ENCODE results near the gene AKR1B1.

Gene AKR1B1

GRCh38 chr7:134427896-134428295 lies 31.0 kb downstream of the AKR1B1 start:
- in situ Hi-C loops (cut with MboI; ENCODE audit: low sequenced_read_pairs): loop anchor here (25.0 kb wide), 1 partner anchor 184 kb away; no protein-coding TSS in a partner anchor

DNA sequence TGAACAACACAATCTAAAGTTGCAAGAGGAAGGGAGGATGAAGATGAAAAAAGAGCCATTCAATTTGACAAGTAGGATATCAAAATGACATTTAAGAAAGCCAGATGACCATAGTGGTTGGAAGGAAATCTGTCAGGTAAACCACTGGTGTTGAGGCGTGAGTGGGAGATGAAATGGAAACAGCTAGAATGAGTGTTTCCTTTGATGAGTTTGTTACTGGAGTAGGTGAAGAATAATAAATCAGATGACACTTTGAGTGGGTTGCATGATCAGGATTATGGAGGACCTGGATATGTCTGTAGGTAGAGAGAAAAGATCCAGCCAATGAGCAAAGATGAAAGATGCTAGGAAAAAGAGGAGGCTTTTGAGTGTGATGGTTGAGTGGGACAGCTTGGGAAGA lies 33.1 kb downstream of the AKR1B1 start:
- in situ Hi-C loops (cut with MboI; ENCODE audit: low sequenced_read_pairs): loop anchor here (25.0 kb wide), 1 partner anchor 187 kb away; no protein-coding TSS in a partner anchor

GRCh38 chr7:134422638-134423037 lies 36.3 kb downstream of the AKR1B1 start:
- in situ Hi-C loops (cut with MboI; ENCODE audit: low sequenced_read_pairs): no loop called here

GRCh38 chr7:134422008-134422407 lies 36.9 kb downstream of the AKR1B1 start:
- in situ Hi-C loops (cut with MboI; ENCODE audit: low sequenced_read_pairs): no loop called here

DNA sequence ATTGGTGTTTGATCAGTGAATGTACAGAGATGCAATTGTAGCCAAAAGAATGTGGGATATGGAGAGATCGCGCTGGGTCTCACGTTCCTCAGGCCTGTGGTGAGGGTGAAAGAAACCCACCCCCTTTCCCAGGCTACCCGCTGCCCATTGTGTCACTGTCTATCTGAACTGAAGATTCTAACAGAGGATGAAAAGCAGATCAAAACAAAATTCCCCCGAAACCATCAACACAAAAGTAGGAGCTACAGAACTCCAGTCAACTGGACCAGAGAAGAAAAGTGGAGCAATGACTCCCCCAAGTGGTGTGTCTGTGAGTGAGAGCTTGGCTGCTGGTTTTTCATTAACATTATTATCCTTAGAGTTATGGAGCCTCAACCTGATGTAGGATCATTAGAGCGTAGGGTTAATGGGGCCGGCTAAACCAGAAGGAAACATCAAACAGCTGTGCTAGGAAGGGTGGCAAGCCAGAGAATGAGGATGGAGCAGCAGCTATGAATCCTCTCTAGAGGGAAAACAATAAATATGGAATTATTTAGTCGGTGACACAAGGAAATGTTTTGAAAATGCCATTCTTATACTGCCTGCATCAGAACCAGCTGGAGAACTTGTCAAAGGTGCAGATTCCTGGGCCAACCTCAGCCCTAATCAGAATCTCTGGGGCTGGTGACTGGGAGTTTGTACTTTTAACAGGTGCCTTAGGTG lies 38.3 kb downstream of the AKR1B1 start:
- in situ Hi-C loops (cut with MboI; ENCODE audit: low sequenced_read_pairs): no loop called here

- in situ Hi-C loops (cut with MboI; ENCODE audit: low sequenced_read_pairs): no loop called here
These were observed 39.0 kb downstream of the AKR1B1 start for GRCh38 chr7:134419875-134420274.

DNA sequence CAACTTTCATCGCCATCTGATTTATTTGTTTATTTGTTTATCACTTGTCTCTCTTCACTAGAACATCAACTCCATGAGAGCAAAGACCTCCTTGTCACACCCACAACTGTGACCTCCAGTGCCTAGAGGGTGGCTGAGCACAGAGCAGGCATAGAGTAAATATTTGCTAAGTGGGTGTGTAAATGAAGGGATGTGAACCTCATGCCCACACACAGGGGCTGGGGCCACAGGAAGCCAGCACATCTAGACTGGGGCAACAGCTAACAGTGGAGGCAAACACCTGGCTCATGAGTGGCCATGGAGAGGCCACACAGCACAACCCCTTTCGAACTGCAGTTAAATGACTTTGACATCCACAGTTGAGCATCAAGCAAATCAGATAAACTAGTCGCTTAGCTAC lies 39.8 kb downstream of the AKR1B1 start:
- in situ Hi-C loops (cut with MboI; ENCODE audit: low sequenced_read_pairs): no loop called here

GRCh38 chr7:134415700-134416099 lies 43.2 kb downstream of the AKR1B1 start:
- in situ Hi-C loops (cut with MboI; ENCODE audit: low sequenced_read_pairs): no loop called here

DNA sequence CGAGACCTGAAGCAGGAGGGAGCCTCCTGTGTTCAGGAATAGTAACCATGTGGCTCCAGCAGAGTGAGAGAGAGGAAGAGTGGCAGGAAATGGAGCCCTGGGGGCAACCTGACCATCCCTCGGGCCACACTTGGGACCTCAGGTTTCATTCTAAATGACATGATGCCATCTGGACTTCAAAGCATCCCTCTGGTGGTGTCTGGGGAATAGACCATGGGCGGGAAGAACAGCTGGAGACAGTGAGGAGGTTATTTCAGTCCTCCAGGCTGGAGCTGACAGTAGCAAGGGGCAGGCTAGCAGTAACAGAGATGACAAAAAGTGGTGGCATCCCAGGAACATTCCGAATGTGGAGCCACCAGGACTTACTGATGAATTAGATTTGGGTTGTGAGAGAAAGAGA lies 44.8 kb downstream of the AKR1B1 start:
- in situ Hi-C loops (cut with MboI; ENCODE audit: low sequenced_read_pairs): no loop called here

DNA sequence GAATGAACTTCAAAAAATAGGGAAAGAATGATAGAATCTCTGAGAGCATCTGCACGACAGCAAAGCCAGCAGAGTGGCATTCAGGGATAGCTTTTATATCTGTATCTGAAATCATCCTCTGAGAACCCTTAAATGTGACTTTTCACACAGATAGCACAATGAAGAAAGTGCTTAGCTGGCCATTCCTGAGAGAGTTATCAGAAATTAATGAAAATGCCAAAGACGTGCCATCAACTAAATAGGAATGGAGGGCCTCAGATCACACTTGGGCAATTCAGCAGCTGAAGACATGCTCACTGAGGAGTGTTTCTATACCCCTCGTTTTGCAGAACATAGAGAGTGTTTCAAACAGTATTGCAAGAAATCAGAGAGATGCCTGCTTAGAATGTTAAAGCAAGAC lies 51.6 kb downstream of the AKR1B1 start:
- in situ Hi-C loops (cut with MboI; ENCODE audit: low sequenced_read_pairs): no loop called here

GRCh38 chr7:134406431-134406830 lies 52.5 kb downstream of the AKR1B1 start:
- in situ Hi-C loops (cut with MboI; ENCODE audit: low sequenced_read_pairs): no loop called here

GRCh38 chr7:134405299-134405698 lies 53.6 kb downstream of the AKR1B1 start:
- in situ Hi-C loops (cut with MboI; ENCODE audit: low sequenced_read_pairs): no loop called here

- in situ Hi-C loops (cut with MboI; ENCODE audit: low sequenced_read_pairs): no loop called here
These were observed 55.8 kb downstream of the AKR1B1 start for GRCh38 chr7:134403062-134403461.

DNA sequence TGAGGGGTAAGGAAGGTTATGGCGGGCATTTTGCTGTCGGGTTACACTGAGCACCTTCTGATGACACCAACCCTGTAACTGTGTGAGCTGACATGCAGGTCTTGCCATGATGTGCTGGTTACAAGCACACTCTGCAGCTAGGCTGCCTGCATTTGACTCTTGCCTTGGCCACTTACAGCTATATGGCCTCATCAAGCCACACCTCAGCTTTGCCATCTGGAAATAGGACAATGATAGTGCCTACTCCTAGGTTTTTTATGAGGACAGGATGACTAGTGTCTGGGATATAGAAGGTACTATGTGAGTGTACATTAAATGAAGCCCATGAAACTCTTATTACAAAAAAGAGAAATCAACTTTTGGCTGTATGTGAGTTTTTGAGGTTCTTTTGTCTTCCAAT lies 58.0 kb downstream of the AKR1B1 start:
- in situ Hi-C loops (cut with MboI; ENCODE audit: low sequenced_read_pairs): no loop called here

DNA sequence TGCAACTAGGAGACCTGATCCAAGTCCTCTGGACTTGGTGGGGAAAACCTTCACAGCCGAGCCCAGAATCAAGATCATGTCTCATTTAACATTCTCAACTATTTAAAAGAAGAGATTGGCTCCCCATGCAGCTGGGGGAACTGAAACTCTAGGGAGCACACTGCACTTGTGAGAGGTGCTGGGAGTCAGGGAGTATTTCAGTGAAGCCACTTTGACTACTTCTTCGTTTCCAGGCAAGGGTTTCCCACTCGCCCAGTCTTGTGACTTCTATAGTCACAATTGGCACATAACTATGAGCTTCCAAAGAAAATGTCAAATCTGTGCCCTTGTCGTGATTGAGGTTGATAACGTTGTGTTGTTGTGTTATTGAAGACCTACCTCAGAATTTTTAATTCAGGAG lies 62.9 kb downstream of the AKR1B1 start:
- in situ Hi-C loops (cut with MboI; ENCODE audit: low sequenced_read_pairs): no loop called here

DNA sequence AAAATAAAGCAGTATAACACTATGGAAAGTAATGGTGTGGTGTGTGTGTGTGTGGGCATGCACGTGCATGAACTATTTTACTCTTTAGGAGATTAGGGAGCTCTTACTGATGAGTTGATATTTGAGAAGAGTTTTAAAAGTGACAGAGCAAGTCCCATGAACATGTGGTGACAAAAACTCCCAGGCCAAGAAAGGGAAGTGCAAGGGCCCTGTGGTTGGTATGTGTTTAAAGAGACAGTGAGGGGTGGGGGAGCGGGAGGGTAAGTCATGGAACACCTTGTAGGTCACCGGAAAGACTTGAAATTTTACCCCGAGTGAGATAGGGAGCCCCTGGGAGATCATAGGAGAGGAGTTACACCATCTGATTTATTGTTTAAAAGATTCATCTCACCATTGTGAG lies 63.3 kb downstream of the AKR1B1 start:
- in situ Hi-C loops (cut with MboI; ENCODE audit: low sequenced_read_pairs): no loop called here

- in situ Hi-C loops (cut with MboI; ENCODE audit: low sequenced_read_pairs): no loop called here
These were observed 64.8 kb downstream of the AKR1B1 start for GRCh38 chr7:134394056-134394455.

Data from HL-60/S4 treated with retinoic acid at 250 ng/mL for 4 days and 3 days (cell line).